Coronary artery (tissue), 2 donors: ENCODE data around the gene CNR1.

Experiments
- DNase-seq: peaks from one replicate; pipeline ENCODE4 v3.0.0-alpha.2; 2017; ENCODE audit warnings: low spot score
- H3K27ac ChIP-seq, 2 donors: fragments of 200-600 bp; sonication (generic); one replicate each; pipeline ENCODE4 v1.5.1; 2016 to 2019
- H3K4me3 ChIP-seq: fragments of 200-600 bp; sonication (generic); 2 replicates; pipeline ENCODE4 v1.5.1; 2016; ENCODE audit warnings: mild to moderate bottlenecking, moderate library complexity
- CTCF ChIP-seq: fragments of 200-600 bp; sonication (generic); IDR thresholded peaks from one replicate; pipeline ENCODE4 v1.5.1; 2019; ENCODE audit warnings: antibody characterized with exemption

Gene CNR1

DNA sequence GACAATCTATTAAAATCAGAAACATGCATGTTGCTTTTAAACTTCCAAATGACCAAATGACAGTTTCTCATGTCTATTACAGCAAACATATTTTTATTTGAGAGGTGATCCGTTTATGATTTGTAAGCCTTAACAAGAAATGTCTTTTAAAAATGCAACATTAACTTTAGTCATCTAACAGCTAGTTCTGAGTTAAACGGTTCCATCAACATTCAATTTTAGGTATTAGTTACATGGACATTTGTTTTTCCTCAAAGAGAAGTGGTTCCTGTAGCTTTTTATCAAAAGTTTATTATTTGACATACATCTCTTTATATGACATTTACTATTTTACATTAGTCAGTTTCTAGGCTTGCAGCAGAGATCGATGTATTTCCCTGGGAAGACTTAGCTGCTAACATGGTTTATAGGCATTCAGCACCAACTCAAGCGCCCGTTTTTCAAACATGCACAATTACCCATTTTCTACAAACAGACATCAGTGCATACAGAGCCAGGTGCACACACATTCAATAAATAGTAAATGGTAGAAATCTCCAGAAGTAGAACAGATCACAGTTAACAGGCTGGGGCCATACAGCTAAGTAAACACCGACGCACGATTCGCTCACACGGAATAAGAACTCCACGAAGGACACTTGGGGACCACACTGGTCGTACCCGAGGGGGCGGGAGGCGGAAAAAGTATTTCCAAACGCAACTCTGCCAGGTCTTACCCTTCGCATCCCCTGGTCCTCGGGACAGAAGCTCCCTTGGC is 882 bp downstream of the CNR1 start:
- peak overlapping the region in 1 of 2 donors; percentile 26 for H3K27ac ChIP-seq
- DNase-seq: no peak
- peak overlapping the region; percentile 78 for H3K4me3 ChIP-seq
- no peak for TF ChIP-seq CTCF

GRCh38 chr6:88164061-88164460 is 2.1 kb downstream of the CNR1 start:
- no peak for TF ChIP-seq CTCF
- Histone ChIP-seq H3K4me3 (peak overlapping the region; percentile 22), H3K27ac (no peak overlapping the region)

DNA sequence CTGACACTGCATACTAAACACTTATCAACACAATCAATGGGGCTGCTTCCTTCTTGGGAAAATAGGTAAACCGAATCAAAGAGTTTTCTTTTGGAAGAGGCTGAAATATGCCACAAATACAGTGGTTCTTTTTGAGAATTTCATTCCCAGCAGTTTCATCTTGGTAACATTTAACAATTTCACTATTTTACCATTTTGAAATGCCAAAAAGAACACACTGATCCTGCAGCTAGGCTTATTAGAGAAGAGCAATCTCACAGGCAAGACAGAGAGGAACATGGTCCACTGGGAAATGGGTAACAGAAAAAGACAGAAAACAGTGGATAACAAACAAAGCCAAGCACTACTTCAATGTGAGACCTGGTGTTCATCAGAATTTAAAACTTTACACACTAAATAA is 2.5 kb downstream of the CNR1 start:
- TF ChIP-seq CTCF: no peak
- Histone ChIP-seq H3K27ac (no peak overlapping the region), H3K4me3 (no peak overlapping the region)
- DNase-seq: no peak

More at GRCh38 chr6:88164061-88164460, 2.1 kb downstream of the CNR1 start:
- DNase-seq: no peak

DNA sequence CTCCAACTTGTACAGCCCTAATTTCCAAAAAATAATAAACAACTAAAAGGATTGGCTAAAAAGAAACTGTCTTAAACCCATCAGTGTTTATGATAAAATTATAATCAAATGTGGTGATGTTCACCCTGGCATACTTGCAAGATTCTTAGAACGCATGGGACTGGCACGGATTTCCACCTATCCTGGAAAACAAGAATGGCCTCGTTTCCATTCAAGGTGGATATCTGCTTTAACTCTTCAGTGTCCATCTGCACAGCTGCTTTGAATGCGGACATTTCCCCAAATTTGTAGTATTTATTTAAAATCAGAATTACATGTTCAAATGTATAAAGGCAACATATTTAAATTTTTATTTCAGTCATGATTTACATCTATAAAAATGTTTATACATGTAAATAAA is 4.2 kb downstream of the CNR1 start:
- TF ChIP-seq CTCF: no peak
- no peak overlapping the region for H3K4me3 ChIP-seq
- no peak for DNase-seq
- no peak overlapping the region for H3K27ac ChIP-seq

DNA sequence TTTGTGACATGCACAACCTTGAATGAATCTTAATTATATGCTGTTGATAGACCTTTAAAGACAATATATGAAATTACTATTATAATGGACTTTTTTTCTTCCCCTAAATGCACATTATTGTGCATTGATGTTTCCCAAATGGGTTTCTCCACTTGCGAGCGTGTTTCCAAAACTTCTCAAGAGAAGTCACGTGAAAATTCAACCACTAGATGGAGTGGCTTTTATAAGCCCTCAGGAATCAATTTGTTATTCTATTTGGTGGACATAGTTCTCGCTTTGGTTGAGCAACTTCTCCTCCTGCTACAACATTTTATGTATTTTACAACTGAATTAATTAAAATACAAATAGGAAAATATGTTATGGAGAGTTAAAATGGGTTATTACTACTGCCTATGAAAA is 9.0 kb downstream of the CNR1 start:
- DNase-seq: no peak
- TF ChIP-seq CTCF: no peak
- no peak overlapping the region for H3K4me3 ChIP-seq
- no peak overlapping the region for H3K27ac ChIP-seq

DNA sequence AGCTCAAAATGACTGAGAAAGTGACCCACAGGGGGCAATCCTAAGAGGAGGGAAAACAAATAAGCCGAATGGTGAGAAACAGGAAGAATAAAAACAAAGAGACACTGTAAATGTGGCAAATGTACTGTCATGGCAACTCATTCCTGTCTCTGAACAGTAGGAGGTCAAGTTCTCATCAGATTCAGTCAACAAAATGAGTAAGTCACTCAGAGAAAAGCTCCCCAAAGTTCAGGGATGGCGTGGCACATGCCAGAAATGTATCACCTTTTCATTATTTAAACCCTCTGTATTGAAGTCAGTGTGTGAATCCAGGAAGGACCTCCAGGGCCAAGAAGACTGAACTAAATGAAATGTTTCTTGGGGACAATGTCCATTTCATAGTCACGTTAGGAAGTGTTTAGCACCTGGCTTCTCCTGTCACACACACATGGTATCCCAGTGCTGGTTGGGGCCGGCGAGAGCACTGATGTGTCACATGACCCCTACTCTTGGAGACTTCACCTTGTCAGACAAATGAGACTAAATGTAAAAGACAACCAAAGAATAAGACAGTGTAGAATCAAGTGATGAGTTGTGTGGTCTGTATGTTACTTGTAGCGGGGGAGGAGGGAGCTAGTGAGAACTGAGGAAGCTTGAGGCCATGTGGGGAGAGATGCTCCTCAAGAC is 20.7 kb downstream of the CNR1 start:
- no peak overlapping the region for H3K27ac ChIP-seq
- TF ChIP-seq CTCF: no peak
- H3K4me3 ChIP-seq: no peak overlapping the region
- DNase-seq: no peak
